GM23248 (cell line): ENCODE data around the gene FBXO7.

Source experiments
- EZH2 ChIP-seq: fragments of 200-600 bp; sonication (generic); IDR thresholded peaks from 2 replicates; pipeline ENCODE4 v1.6.1; 2018; ENCODE audit warnings: antibody characterized with exemption, mild to moderate bottlenecking; ENCODE audit not compliant: insufficient read depth, poor library complexity, severe bottlenecking
- EZH2phosphoT487 ChIP-seq: fragments of 200-600 bp; sonication (generic); IDR thresholded peaks from 2 replicates; pipeline ENCODE4 v1.6.1; 2018; ENCODE audit warnings: antibody characterized with exemption, moderate library complexity, mild to moderate bottlenecking, low read depth; ENCODE audit not compliant: insufficient read depth

DNA sequence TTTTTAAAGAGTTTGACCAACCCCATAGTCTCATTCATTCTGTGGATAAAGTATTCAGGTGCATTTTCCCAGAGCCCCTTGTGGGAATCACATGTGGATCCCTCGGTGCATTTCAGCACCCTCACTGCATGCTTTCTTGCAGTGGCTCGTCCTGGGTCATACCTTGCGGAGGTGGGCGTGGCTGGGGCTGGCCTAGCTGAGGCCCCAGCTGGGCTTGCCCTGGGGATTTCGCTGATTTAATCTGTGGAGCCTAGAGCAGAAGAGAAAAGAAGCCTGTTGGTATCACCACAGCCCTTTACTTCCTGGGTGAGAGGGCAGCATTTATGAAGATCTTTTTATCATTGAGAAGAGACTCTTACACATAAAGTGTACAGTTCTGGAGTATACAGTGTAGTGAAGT is 53.1 kb downstream of the FBXO7 start:
- TF ChIP-seq EZH2 (no peak), EZH2phosphoT487 (no peak)
